Loucy (cell line): ENCODE measurements around the gene CELSR1.

ENCODE experiments used
- H2AFZ ChIP-seq: fragments of 200-600 bp; sonication (generic); 2 replicates; pipeline ENCODE4 v1.6.0; 2016; ENCODE audit warnings: antibody characterized with exemption, mild to moderate bottlenecking, low read length, moderate library complexity
- H3F3A ChIP-seq: fragments of 200-600 bp; 2 replicates; pipeline ENCODE4 v1.6.0; 2016; ENCODE audit warnings: antibody characterized with exemption, low read depth, mild to moderate bottlenecking
- H3K27me3 ChIP-seq: fragments of 200-600 bp; sonication (generic); 2 replicates; pipeline ENCODE4 v1.6.1; 2014; ENCODE audit warnings: low read length, mild to moderate bottlenecking; ENCODE audit not compliant: insufficient read depth, poor library complexity, severe bottlenecking
- H3K36me3 ChIP-seq: fragments of 200-600 bp; sonication (generic); 2 replicates; pipeline ENCODE4 v1.6.1; 2016; ENCODE audit warnings: low read length; ENCODE audit not compliant: insufficient read depth
- H3K4me1 ChIP-seq: fragments of 200-600 bp; sonication (generic); 2 replicates; pipeline ENCODE4 v1.5.1; 2014; ENCODE audit warnings: low read length, mild to moderate bottlenecking; ENCODE audit not compliant: insufficient read depth, poor library complexity, severe bottlenecking
- H3K4me2 ChIP-seq: fragments of 200-600 bp; sonication (generic); 2 replicates; pipeline ENCODE4 v1.6.0; 2014; ENCODE audit warnings: antibody characterized with exemption, low read length, low read depth, mild to moderate bottlenecking; ENCODE audit not compliant: poor library complexity, severe bottlenecking
- H3K4me3 ChIP-seq: fragments of 200-600 bp; sonication (generic); 2 replicates; pipeline ENCODE4 v1.5.1; 2014; ENCODE audit warnings: low read length, mild to moderate bottlenecking, mixed read lengths; ENCODE audit not compliant: poor library complexity, severe bottlenecking
- H3K79me2 ChIP-seq: fragments of 200-600 bp; sonication (generic); 2 replicates; pipeline ENCODE4 v1.6.1; 2014; ENCODE audit warnings: low read length; ENCODE audit not compliant: insufficient read depth
- H3K9ac ChIP-seq: fragments of 200-600 bp; sonication (generic); 2 replicates; pipeline ENCODE4 v1.6.0; 2014; ENCODE audit warnings: mild to moderate bottlenecking, low read depth, low read length, moderate library complexity; ENCODE audit not compliant: poor library complexity, severe bottlenecking
- H3K9me2 ChIP-seq: fragments of 200-600 bp; sonication (generic); replicated peaks from 2 replicates; pipeline ENCODE4 v1.6.1; 2016; ENCODE audit warnings: low read depth, low read length, mixed read lengths
- H3K9me3 ChIP-seq: fragments of 200-600 bp; sonication (generic); 2 replicates; pipeline ENCODE4 v1.6.1; 2014; ENCODE audit warnings: mild to moderate bottlenecking, antibody characterized with exemption, low read length, low read depth; ENCODE audit not compliant: insufficient read depth
- H4K20me1 ChIP-seq: fragments of 200-600 bp; sonication (generic); 2 replicates; pipeline ENCODE4 v1.6.0; 2014; ENCODE audit warnings: antibody characterized with exemption, low read length, mild to moderate bottlenecking; ENCODE audit not compliant: insufficient read depth, poor library complexity, severe bottlenecking
- CTCF ChIP-seq: fragments of 200-600 bp; sonication (generic); conservative IDR thresholded peaks from 2 replicates; pipeline ENCODE4 v1.5.1; 2014; ENCODE audit warnings: mild to moderate bottlenecking, antibody characterized with exemption, low read length
- EZH2phosphoT487 ChIP-seq: fragments of 200-600 bp; IDR thresholded peaks from 2 replicates; pipeline ENCODE4 v1.6.1; 2018; ENCODE audit warnings: antibody characterized with exemption, mild to moderate bottlenecking, moderate library complexity, borderline replicate concordance

Gene CELSR1

GRCh38 chr22:46532416-46532815, 5.0 kb downstream of the CELSR1 start:
- no peaks in the 10 kb centered on the region for H3K4me1 ChIP-seq
- no peaks in the 10 kb centered on the region for H3K79me2 ChIP-seq
- H3F3A ChIP-seq = no peaks in the 10 kb centered on the region
- H4K20me1 ChIP-seq = no peaks in the 10 kb centered on the region
- H3K9me2 ChIP-seq = no peaks in the 10 kb centered on the region
- H3K4me2 ChIP-seq = no peak overlapping the region
- H3K27me3 ChIP-seq = no peaks in the 10 kb centered on the region
- no peak overlapping the region for H2AFZ ChIP-seq
- H3K9ac ChIP-seq = no peak overlapping the region
- H3K36me3 ChIP-seq = no peaks in the 10 kb centered on the region
- H3K4me3 ChIP-seq = no peak overlapping the region
- no peaks in the 10 kb centered on the region for H3K9me3 ChIP-seq
- TF ChIP-seq CTCF (no peak), EZH2phosphoT487 (no peak)

- TF ChIP-seq EZH2phosphoT487 (no peak), CTCF (no peak)
- no peaks in the 10 kb centered on the region for H3K27me3 ChIP-seq
- H3K4me1 ChIP-seq = no peaks in the 10 kb centered on the region
- H3K9ac ChIP-seq = no peak overlapping the region
- no peak overlapping the region for H3K4me3 ChIP-seq
- no peaks in the 10 kb centered on the region for H4K20me1 ChIP-seq
- H2AFZ ChIP-seq = no peak overlapping the region
- no peaks in the 10 kb centered on the region for H3K9me2 ChIP-seq
- H3K79me2 ChIP-seq = no peaks in the 10 kb centered on the region
- H3K9me3 ChIP-seq = no peaks in the 10 kb centered on the region
- H3F3A ChIP-seq = no peaks in the 10 kb centered on the region
- no peak overlapping the region for H3K4me2 ChIP-seq
- H3K36me3 ChIP-seq = no peaks in the 10 kb centered on the region
Observed at GRCh38 chr22:46531581-46532175, 5.7 kb downstream of the CELSR1 start.

DNA sequence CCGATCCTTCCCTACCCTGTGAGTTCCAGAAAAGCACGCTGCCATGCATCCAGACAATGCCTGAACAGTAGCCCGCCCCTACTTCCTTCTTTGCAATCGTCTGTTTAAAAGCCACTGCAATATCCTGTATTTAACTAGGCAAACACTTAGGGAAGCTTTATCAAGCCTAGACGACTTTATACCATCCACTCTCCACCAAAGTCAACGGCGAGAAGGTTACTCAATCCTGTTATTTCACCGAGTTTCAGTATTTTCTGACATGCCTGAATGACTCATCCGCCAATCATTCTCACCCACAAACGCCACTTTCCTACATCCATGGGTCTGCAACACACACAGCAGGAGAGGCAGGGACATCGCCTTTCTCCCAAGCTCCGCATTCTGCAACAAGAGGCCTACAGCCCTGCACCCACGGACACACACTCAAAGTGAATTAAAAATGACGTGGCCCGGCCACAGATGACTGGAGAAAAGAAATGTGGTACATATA, 9.3 kb downstream of the CELSR1 start:
- Histone ChIP-seq H3K9me2 (no peaks in the 10 kb centered on the region), H3K27me3 (no peaks in the 10 kb centered on the region), H4K20me1 (no peaks in the 10 kb centered on the region), H3K9ac (no peak overlapping the region), H3K4me1 (no peaks in the 10 kb centered on the region), H3K36me3 (no peaks in the 10 kb centered on the region), H3K4me3 (no peak overlapping the region), H2AFZ (no peak overlapping the region), H3K9me3 (no peaks in the 10 kb centered on the region), H3F3A (no peaks in the 10 kb centered on the region), H3K79me2 (no peaks in the 10 kb centered on the region), H3K4me2 (no peak overlapping the region)
- no peak for TF ChIP-seq CTCF
- no peak for TF ChIP-seq EZH2phosphoT487
